Panc1 (cell line): Measurements from ENCODE around the gene NFE2L1.

ENCODE experiments used
- CTCF ChIP-seq: fragments of 450-650 bp; IDR thresholded peaks from 2 replicates; pipeline ENCODE4 v1.5.1; 2017; ENCODE audit warnings: mild to moderate bottlenecking
- POLR2AphosphoS5 ChIP-seq: IDR thresholded peaks from 2 replicates; pipeline ENCODE4 v1.6.1; 2012; ENCODE audit warnings: mild to moderate bottlenecking, low read depth, low read length, moderate library complexity
- TF ChIP-seq, protein P1 (sequence below), 2 experiments: IDR thresholded peaks; 2 replicates each; pipeline ENCODE4 v1.6.1; 2011 to 2012; ENCODE audit warnings: low read depth in 2 of 2, control low read depth in 1 of 2, low read length in 1 of 2, mild to moderate bottlenecking in 1 of 2, moderate library complexity in 1 of 2; ENCODE audit not compliant: insufficient read depth in 1 of 2

DNA sequence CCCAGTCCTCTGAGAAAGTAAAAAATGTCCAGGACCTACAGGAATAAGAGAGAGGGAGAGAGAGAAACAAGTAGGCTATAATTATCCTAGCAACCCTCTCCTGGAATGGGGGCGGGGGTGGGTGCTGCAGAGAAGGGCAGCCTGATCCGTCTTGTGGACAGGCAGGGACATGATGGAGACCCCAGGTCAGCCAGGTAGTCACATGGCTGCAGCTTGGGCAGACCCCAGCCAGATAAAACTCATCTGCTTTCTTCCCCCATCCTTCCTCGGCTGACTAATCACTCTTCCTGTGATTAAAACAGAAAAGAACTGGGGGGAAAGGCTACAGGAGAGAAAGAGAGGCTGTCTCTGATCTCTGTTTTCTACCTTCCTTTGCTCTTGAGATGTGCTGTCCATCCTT lies 43.2 kb upstream of the NFE2L1 start:
- TF ChIP-seq CTCF (no peak), POLR2AphosphoS5 (no peak)
- TF ChIP-seq, protein P1, sequence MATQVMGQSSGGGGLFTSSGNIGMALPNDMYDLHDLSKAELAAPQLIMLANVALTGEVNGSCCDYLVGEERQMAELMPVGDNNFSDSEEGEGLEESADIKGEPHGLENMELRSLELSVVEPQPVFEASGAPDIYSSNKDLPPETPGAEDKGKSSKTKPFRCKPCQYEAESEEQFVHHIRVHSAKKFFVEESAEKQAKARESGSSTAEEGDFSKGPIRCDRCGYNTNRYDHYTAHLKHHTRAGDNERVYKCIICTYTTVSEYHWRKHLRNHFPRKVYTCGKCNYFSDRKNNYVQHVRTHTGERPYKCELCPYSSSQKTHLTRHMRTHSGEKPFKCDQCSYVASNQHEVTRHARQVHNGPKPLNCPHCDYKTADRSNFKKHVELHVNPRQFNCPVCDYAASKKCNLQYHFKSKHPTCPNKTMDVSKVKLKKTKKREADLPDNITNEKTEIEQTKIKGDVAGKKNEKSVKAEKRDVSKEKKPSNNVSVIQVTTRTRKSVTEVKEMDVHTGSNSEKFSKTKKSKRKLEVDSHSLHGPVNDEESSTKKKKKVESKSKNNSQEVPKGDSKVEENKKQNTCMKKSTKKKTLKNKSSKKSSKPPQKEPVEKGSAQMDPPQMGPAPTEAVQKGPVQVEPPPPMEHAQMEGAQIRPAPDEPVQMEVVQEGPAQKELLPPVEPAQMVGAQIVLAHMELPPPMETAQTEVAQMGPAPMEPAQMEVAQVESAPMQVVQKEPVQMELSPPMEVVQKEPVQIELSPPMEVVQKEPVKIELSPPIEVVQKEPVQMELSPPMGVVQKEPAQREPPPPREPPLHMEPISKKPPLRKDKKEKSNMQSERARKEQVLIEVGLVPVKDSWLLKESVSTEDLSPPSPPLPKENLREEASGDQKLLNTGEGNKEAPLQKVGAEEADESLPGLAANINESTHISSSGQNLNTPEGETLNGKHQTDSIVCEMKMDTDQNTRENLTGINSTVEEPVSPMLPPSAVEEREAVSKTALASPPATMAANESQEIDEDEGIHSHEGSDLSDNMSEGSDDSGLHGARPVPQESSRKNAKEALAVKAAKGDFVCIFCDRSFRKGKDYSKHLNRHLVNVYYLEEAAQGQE (IDR thresholded peaks at IDR 0.05; ENCODE audit: insufficient read depth in 1 of 2, low read depth in 2 of 2, low read length in 1 of 2) = no peak
